MCF 10A (cell line): ENCODE measurements around the gene CRACR2B. TPM values are rescaled to one million over a fixed set of nuclear protein-coding genes. Genes with fewer than 3 reads are reported as not detected.

ENCODE experiments used
- BruUV-seq: library from RNA; stranded (reverse); fragments of 400-500 nt; replicated peaks from 2 replicates; lab custom pipeline; 2021; lab: Mats Ljungman, UMichigan
- CTCF ChIA-PET: fragments of 300-600 bp; sonication (Branson Sonifier 250); formaldehyde crosslinking; extraction: SDS; loops from one replicate; lab custom pipeline; 2021; ENCODE audit warnings: antibody characterized with exemption, inconsistent platforms; lab: Yijun Ruan, JAX
- POLR2A ChIA-PET: fragments of 300-600, 350-650 bp; sonication (Branson Sonifier 250); formaldehyde crosslinking; extraction: SDS; loops from one replicate; lab custom pipeline; 2020; ENCODE audit warnings: antibody characterized with exemption, inconsistent platforms; lab: Yijun Ruan, JAX
- DNase-seq: peaks from one replicate; pipeline ENCODE4 v3.0.0-alpha.2; 2018; ENCODE audit not compliant: unreplicated experiment
- H3K27ac Mint-ChIP-seq: one replicate; pipeline ENCODE4 v1.8.0; 2022; ENCODE audit warnings: mild to moderate bottlenecking, low read depth, mixed read lengths; ENCODE audit not compliant: unreplicated experiment
- H3K27me3 Mint-ChIP-seq: one replicate; pipeline ENCODE4 v1.8.0; 2022; ENCODE audit warnings: mixed read lengths; ENCODE audit not compliant: insufficient read depth, unreplicated experiment
- H3K36me3 Mint-ChIP-seq: one replicate; pipeline ENCODE4 v1.8.0; 2022; ENCODE audit warnings: mild to moderate bottlenecking, moderate library complexity, mixed read lengths; ENCODE audit not compliant: insufficient read depth, unreplicated experiment
- H3K4me1 Mint-ChIP-seq: one replicate; pipeline ENCODE4 v1.8.0; 2022; ENCODE audit warnings: mixed read lengths; ENCODE audit not compliant: insufficient read depth, unreplicated experiment
- H3K4me3 Mint-ChIP-seq: one replicate; pipeline ENCODE4 v1.8.0; 2022; ENCODE audit warnings: mild to moderate bottlenecking, moderate library complexity, mixed read lengths; ENCODE audit not compliant: unreplicated experiment
- H3K9me3 Mint-ChIP-seq: one replicate; pipeline ENCODE4 v1.8.0; 2022; ENCODE audit warnings: mixed read lengths; ENCODE audit not compliant: unreplicated experiment
- CTCF ChIP-seq: fragments of 200-600 bp; IDR thresholded peaks from one replicate; pipeline ENCODE4 v1.8.0; 2022; ENCODE audit warnings: antibody characterized with exemption, mild to moderate bottlenecking; ENCODE audit not compliant: unreplicated experiment
- intact Hi-C: fragments of 100-400 bp; cut with micrococcal nuclease; formaldehyde crosslinking; loops from 2 replicates; pipeline ENCODE4 v1.14.1; 2022
- total RNA-seq: library from RNA; stranded (reverse); gene quantifications from 2 replicates; pipeline ENCODE4 v1.2.3, GENCODE V29; 2022

CRACR2B gene
- total RNA-seq, 1 experiment from 2014 or later: 1.2 TPM

GRCh38 chr11:787084-787675, 40.5 kb upstream of the CRACR2B start:
- no peak for TF ChIP-seq CTCF
- ChIA-PET CTCF (no interaction called here), POLR2A (interaction anchor here (0.9 kb wide), 1 partner anchor 9 kb away, joined by 6 read pairs; no protein-coding TSS in a partner anchor)
- intact Hi-C loops: no loop called here
- Mint-ChIP-seq H3K4me3 (no peak overlapping the region), H3K27me3 (no peaks in the 10 kb centered on the region), H3K36me3 (peaks cover 17% of the 10 kb centered on the region), H3K4me1 (no peaks in the 10 kb centered on the region), H3K9me3 (no peaks in the 10 kb centered on the region), H3K27ac (no peak overlapping the region)
- no peak for DNase-seq
- BruUV-seq: no TSS peak

- ChIA-PET CTCF (no interaction called here), POLR2A (no interaction called here)
- no peak overlapping the region for H3K4me3 Mint-ChIP-seq
Measured at GRCh38 chr11:788009-788640, 39.6 kb upstream of the CRACR2B start.

GRCh38 chr11:788953-789940, 38.5 kb upstream of the CRACR2B start:
- Mint-ChIP-seq H3K27ac (no peak overlapping the region), H3K9me3 (no peaks in the 10 kb centered on the region), H3K27me3 (no peaks in the 10 kb centered on the region), H3K4me1 (no peaks in the 10 kb centered on the region), H3K4me3 (no peak overlapping the region), H3K36me3 (peaks cover 12% of the 10 kb centered on the region)
- intact Hi-C loops: no loop called here
- ChIA-PET POLR2A (interaction anchor here (0.7 to 1.0 kb wide), 2 partner anchors 10 to 20 kb away, joined by 3 read pairs; no protein-coding TSS in a partner anchor), CTCF (no interaction called here)
- DNase-seq: no peak
- no peak for TF ChIP-seq CTCF
- BruUV-seq: no TSS peak

More at GRCh38 chr11:788009-788640, 39.6 kb upstream of the CRACR2B start:
- peak; percentile 12 for TF ChIP-seq CTCF
- DNase-seq: no peak
- H3K4me1 Mint-ChIP-seq: no peaks in the 10 kb centered on the region
- no TSS peak for BruUV-seq
- no peak overlapping the region for H3K27ac Mint-ChIP-seq
- H3K27me3 Mint-ChIP-seq: no peaks in the 10 kb centered on the region
- peaks cover 19% of the 10 kb centered on the region for H3K36me3 Mint-ChIP-seq
- intact Hi-C loops: no loop called here
- H3K9me3 Mint-ChIP-seq: no peaks in the 10 kb centered on the region

- BruUV-seq: no TSS peak
- TF ChIP-seq CTCF: no peak
- POLR2A ChIA-PET: interaction anchor here (0.7 to 1.0 kb wide), 3 partner anchors 19 to 94 kb away, joined by 3 read pairs; partner anchors contain the start of gene TMEM80
- Mint-ChIP-seq H3K4me3 (no peak within 1 kb of the TSS), H3K36me3 (peaks cover 15% of the 10 kb centered on the region), H3K9me3 (no peaks in the 10 kb centered on the region), H3K27ac (no peak within 1 kb of the TSS), H3K27me3 (no peaks in the 10 kb centered on the region), H3K4me1 (no peaks in the 10 kb centered on the region)
- DNase-seq: no peak
- CTCF ChIA-PET: no interaction called here
- intact Hi-C loops: no loop called here
Measured at GRCh38 chr11:789943-790342, 37.8 kb upstream of the CRACR2B start, which contains the start of gene CEND1. Gene CEND1 (minus strand): TSS chr11:790090. CDS start chr11:788576, 1,514 bp downstream.
